Ovary (tissue), 3 donors: ENCODE data around the gene TJP1.

Source experiments
- CTCF ChIP-seq, 3 donors: fragments of 450-650 bp in 2 of 3; fragments of 200-600 bp in 1 of 3; IDR thresholded peaks; one replicate each; pipeline versions ENCODE4 v1.5.1 to v1.8.0; 2016 to 2022; ENCODE audit warnings: antibody characterized with exemption in 3 of 3, mild to moderate bottlenecking in 1 of 3
- EP300 ChIP-seq: sonication (generic); formaldehyde crosslinking; IDR thresholded peaks from one replicate; pipeline ENCODE4 v1.6.1; 2017; ENCODE audit warnings: antibody characterized with exemption
- POLR2A ChIP-seq: fragments of 450-650 bp; IDR thresholded peaks from one replicate; pipeline ENCODE4 v1.6.1; 2017; ENCODE audit warnings: antibody characterized with exemption, mild to moderate bottlenecking, moderate library complexity
- donor health status: DM: no; HTN: no; CAD: no.

- TF ChIP-seq CTCF (IDR thresholded peaks at IDR 0.05) (no peak), POLR2A (no peak), EP300 (no peak)
Measured at GRCh38 chr15:29765234-29765841, 56.9 kb downstream of the TJP1 start.
